Muscle layer of duodenum (tissue), 2 donors: ENCODE measurements around the gene AGRP.
A peak's percentile ranks its signal among the peaks of the same experiment; 100 is the strongest.

Experiments
- H3K27ac ChIP-seq: one replicate; pipeline ENCODE4 v1.7.0; 2013; ENCODE audit warnings: mild to moderate bottlenecking, low read length
- H3K27me3 ChIP-seq: one replicate; pipeline ENCODE4 v1.7.0; 2013; ENCODE audit warnings: low read depth, mild to moderate bottlenecking, control low read depth, low read length
- H3K36me3 ChIP-seq, 2 donors: one replicate each; pipeline ENCODE4 v1.7.0; 2013; ENCODE audit warnings: low read length in 2 of 2, control low read depth in 1 of 2, mild to moderate bottlenecking in 1 of 2; ENCODE audit not compliant: insufficient read depth in 2 of 2, control insufficient read depth in 1 of 2
- H3K4me1 ChIP-seq, 2 donors: one replicate each; pipeline ENCODE4 v1.7.0; 2013; ENCODE audit warnings: low read length in 2 of 2, mild to moderate bottlenecking in 2 of 2, control low read depth in 1 of 2, moderate library complexity in 1 of 2; ENCODE audit not compliant: insufficient read depth in 2 of 2, control insufficient read depth in 1 of 2
- H3K4me3 ChIP-seq, 2 donors: one replicate each; pipeline ENCODE4 v1.7.0; 2013; ENCODE audit warnings: low read length in 2 of 2, low read depth in 1 of 2, mild to moderate bottlenecking in 1 of 2
- H3K9me3 ChIP-seq, 2 donors: one replicate each; pipeline ENCODE4 v1.7.0; 2013; ENCODE audit warnings: low read length in 2 of 2, control low read depth in 1 of 2, mild to moderate bottlenecking in 1 of 2; ENCODE audit not compliant: control insufficient read depth in 1 of 2
- donor health status: healthy.

The AGRP gene

DNA sequence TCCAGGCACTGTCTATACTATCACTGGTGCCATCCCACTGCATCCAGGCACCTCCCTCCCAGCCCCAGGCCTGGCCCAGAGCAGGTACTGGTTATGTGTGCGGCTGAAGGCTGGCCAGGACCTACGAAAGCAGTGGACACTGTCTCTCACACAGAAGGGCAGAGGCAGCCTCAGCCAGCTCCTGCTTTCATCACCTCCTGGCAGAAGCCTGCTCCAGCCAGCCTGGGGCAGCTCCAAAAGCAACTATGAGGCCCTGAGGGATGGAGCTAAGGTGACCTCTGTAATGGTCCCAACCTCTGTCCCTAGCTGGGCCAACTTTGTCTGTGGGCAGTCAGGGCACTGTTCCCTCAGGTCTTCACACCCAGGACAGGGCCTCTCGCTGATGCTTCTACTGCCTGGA is 33.6 kb downstream of the AGRP start:
- Histone ChIP-seq H3K4me1 (peaks cover 35 to 54% of the 10 kb centered on the region in 2 donors), H3K36me3 (peaks cover 22 to 41% of the 10 kb centered on the region in 2 donors), H3K27me3 (no peaks in the 10 kb centered on the region), H3K9me3 (no peaks in the 10 kb centered on the region), H3K4me3 (no peak overlapping the region), H3K27ac (peak overlapping the region; percentile 54)

DNA sequence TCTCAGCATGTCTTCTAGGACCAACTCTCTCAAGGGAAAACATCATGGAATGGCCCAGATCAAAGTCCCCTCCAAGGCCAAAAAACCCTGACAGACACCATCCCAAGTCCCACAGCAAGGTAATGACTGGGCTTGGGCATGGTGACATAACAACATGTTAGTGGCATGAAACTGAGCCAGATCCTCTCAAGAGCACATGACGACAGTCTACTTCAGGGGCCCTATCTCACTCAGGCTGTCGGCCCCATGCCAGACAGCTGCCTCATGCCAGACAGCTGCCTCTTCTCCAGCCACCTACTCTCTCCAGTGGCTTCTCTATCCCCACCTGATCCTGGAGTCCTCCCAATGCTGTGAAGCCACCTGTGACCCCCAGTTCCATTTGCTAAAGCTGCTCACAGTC is 34.0 kb downstream of the AGRP start:
- peaks cover 35 to 56% of the 10 kb centered on the region in 2 donors for H3K4me1 ChIP-seq
- no peaks in the 10 kb centered on the region for H3K27me3 ChIP-seq
- H3K4me3 ChIP-seq, result no peak overlapping the region
- H3K9me3 ChIP-seq, result no peaks in the 10 kb centered on the region
- peaks cover 24 to 41% of the 10 kb centered on the region in 2 donors for H3K36me3 ChIP-seq
- H3K27ac ChIP-seq, result peak overlapping the region; percentile 54

DNA sequence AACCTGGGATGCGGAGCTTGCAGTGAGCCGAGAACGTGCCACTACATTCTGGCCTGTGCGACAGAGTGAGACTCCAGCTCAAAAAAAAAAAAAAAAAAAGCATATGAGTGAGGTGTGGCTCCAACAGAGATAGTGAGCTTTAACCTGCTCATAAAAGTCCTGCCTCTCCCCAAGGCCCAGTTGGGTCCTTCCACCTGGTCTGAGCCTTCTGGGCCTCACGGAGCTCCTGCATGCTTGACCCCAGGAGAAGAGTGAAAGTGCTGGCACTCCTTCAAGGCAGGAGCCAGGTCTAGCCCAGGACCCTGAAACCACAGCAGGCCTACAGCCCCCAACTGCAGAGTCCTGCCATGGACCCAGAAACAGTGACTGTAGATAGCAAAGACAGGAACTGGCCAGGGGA is 34.8 kb downstream of the AGRP start:
- Histone ChIP-seq H3K4me3 (no peak overlapping the region), H3K4me1 (peaks cover 35 to 64% of the 10 kb centered on the region in 2 donors), H3K27me3 (no peaks in the 10 kb centered on the region), H3K27ac (peak overlapping the region; percentile 54), H3K36me3 (peaks cover 24 to 47% of the 10 kb centered on the region in 2 donors), H3K9me3 (no peaks in the 10 kb centered on the region)

DNA sequence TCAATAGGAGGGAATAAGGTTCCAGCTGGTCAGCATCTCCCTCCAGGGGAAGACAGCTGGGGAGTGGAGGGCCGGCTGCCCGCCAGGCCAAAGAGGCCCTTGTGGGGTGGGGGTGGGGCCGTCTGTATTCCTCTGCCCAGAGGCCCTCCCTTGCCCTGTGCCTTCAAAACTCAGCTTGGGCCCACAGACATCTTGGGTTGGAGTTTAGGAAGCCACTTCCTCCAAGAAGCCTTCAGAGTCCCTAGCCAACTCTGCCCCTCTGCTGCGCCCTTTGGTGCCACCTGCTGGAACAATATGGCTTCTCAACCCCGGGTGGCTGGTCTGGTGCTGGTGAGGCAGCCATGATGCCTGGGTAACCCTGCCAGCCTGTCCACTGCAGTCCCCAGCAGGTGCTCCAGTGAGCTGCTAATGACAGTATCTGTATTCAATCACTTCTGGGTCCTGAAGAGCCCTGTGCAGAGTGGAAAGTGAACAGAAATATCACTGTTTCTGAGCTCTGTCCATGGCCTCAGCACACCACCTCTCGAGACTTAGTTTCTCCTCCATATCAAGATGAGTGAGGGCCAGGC is 35.8 kb downstream of the AGRP start:
- H3K4me3 ChIP-seq, result no peak overlapping the region
- peaks cover 26 to 44% of the 10 kb centered on the region in 2 donors for H3K36me3 ChIP-seq
- no peaks in the 10 kb centered on the region for H3K9me3 ChIP-seq
- no peaks in the 10 kb centered on the region for H3K27me3 ChIP-seq
- peaks cover 41 to 73% of the 10 kb centered on the region in 2 donors for H3K4me1 ChIP-seq
- no peak overlapping the region for H3K27ac ChIP-seq

DNA sequence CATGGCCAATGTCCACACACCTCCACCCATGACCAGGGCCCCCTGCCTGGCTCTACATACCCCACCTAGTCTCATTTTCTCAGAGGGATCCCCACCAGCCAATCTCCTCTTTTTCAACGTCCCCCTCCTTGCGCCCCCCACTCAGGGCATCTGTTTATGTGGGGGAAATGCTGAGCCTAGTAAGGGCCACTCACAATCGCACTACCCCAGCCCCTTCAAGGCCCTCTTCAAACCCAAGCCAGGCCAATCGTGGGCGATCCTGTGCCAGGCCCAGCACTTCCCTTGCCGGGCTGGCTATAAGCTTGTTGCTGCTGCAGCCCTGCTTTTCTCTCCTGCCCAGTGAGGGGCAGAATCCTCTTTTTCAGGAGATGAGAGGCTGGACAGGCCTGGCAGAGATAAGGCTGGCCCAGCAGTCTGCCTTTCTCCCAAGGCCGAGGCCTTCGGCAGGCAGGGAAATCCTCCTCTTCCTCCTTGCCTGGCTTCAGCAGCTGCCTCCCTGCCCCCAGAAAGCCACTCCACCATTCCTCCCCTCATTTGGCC is 36.3 kb downstream of the AGRP start:
- H3K4me1 ChIP-seq, result peaks cover 40 to 78% of the 10 kb centered on the region in 2 donors
- no peaks in the 10 kb centered on the region for H3K27me3 ChIP-seq
- no peak overlapping the region for H3K27ac ChIP-seq
- no peak overlapping the region for H3K4me3 ChIP-seq
- no peaks in the 10 kb centered on the region for H3K9me3 ChIP-seq
- H3K36me3 ChIP-seq, result peaks cover 26 to 39% of the 10 kb centered on the region in 2 donors

DNA sequence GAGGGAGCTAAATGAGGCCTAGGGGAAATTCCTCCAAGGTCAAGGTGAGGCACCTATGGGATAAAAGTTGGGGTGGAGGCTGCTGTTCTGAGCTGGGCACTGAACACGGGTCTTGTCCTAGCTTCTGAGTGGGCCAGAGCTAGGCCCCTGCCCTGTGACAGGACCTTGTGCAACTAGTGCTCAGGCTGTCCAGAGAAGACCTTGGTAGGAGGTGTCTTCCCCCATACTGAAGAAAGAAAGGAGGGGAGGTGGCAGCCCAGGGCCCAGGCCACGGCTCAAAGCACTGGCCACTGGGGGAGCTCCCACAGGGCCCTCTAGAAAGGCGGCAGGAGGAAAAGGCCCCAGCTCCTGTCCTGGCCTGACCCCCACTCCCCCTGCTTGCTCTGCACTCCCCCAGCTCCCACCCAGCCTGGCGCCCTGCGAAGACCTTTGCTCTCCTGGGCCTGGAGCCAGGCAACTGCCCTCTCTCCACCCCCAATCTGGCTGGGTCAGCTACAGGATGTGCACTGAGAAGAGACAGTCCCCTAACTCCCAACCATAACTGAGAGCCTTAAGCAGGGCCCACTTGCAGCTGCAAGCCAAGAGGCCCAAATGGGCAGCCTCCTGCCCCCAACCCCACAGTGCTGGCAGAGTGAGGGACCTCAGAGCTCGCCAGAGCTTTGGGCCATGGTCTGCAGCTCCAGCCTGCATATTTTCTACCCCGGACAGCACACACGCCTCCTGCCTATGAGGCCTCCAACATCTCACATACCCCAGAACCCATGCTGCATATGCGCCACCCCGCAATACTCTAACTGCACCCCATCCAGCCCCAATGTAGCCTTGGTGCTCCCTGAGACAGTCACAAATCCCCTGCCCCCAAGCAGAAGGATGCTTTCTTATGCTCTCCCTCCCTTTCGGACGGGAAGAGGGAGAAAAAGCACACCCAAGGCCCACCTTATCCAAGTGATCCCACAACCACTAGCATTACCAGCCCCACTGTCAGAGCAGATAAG is 37.1 kb downstream of the AGRP start:
- Histone ChIP-seq H3K9me3 (no peaks in the 10 kb centered on the region), H3K27ac (peak overlapping the region; percentile 20), H3K4me3 (no peak overlapping the region), H3K36me3 (peaks cover 21 to 36% of the 10 kb centered on the region in 2 donors), H3K27me3 (no peaks in the 10 kb centered on the region), H3K4me1 (peaks cover 39 to 83% of the 10 kb centered on the region in 2 donors)

DNA sequence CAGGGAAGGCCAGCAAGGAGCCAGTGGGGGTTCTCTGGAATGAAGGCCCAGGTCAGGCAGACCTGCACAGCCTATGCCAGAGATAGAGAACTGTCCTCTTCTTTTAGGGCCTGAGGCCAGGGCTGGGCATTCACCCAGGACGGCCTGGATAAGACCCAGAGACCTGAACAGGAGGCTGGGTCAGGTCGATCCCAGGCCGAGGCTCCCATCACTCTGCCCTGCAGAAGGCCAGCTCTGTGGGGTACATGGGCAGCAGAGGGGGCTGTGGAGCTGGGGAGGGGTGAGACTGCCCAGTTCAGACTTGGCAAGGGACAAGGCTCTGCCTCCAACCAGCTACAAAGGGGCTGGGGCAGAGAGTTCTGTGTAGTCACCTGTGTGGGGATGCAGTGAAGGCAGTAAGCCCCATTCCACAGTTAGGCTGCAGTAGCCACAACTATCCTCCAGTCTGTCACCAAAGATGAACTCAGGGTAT is 37.9 kb downstream of the AGRP start:
- peaks cover 25 to 36% of the 10 kb centered on the region in 2 donors for H3K36me3 ChIP-seq
- peaks cover 39 to 77% of the 10 kb centered on the region in 2 donors for H3K4me1 ChIP-seq
- H3K9me3 ChIP-seq, result no peaks in the 10 kb centered on the region
- no peaks in the 10 kb centered on the region for H3K27me3 ChIP-seq
- peak overlapping the region; percentile 20 for H3K27ac ChIP-seq
- H3K4me3 ChIP-seq, result no peak overlapping the region

DNA sequence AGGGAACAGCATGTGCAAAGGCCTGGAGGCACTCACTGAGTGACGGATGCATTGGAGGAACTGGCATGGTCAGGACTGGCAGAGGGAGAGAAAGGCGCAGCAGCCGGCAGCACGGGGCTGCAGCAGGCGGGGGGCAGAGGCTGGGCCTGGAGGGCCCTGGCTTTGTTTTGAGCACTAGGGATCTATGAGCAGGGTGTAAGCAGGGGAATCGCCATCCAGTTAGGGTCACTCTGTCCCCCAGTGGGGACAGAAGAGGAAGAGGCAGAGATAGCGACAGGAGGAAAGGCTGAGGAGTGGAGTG is 38.3 kb downstream of the AGRP start:
- Histone ChIP-seq H3K27me3 (no peaks in the 10 kb centered on the region), H3K36me3 (peaks cover 27 to 40% of the 10 kb centered on the region in 2 donors), H3K4me1 (peaks cover 39 to 77% of the 10 kb centered on the region in 2 donors), H3K9me3 (no peaks in the 10 kb centered on the region), H3K27ac (no peak overlapping the region), H3K4me3 (no peak overlapping the region)

DNA sequence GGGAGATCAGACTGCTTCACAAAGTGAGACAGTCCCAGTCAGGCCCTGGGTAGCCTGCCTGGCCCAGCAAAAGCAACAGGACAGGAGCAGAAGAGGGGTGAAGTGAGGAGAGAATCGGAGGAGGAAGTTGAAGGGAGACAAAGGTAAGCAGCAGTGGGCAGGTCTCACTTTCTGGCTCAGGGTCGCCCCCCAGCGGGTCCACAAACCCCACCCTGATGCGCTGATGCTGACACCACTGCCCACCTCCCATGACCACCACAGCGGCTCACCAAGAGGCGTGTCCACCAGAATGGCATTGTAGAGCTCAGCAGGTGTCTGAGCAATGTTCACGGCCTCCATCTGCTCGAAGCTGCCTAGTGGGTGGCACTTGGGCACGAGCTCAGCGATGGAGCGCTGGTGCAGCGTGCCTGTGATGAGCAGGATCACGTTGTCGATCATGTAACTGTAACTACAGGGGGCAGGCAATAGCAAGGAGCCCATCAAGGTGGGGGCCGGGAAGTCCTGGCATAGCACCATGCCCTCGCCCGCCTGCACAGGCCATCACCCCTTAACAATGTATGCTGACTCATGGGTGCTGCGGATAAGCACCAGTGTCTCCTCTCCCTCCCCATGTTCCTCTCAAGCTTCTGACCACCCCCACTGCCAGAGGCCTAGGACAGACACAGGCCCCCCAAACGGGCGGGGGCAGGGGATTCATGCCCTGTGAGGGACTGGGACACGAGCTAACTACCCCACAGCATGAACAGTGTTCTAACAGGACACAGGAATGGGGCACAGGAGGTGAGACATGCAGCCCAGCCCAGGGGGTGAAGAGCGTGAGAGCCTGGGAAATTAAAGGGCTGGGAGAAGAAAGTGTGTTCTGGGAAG is 38.9 kb downstream of the AGRP start:
- H3K27ac ChIP-seq, result no peak overlapping the region

DNA sequence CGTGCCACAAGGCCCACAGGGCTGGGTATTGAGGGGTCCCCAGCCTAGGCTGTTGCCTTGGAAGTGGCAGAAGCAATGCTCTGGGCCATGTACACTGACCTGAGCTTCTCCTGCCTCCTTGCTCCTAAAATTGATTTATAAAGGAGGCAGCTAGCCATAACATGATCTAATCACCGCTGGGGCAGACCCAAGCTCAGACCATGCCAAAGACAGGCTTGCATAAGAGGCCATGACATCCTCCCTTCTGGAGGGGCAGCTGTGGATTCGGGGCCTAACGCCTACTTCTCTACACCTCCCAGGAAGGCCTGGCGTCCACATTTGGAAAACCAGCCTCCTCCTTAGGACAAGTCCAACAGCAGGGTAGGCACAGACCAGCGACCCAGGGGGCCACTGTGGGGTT is 40.1 kb downstream of the AGRP start:
- no peak overlapping the region for H3K4me3 ChIP-seq
- no peaks in the 10 kb centered on the region for H3K27me3 ChIP-seq
- H3K9me3 ChIP-seq, result no peaks in the 10 kb centered on the region
- H3K27ac ChIP-seq, result no peak overlapping the region
- H3K4me1 ChIP-seq, result peaks cover 29 to 64% of the 10 kb centered on the region in 2 donors
- H3K36me3 ChIP-seq, result peaks cover 34 to 54% of the 10 kb centered on the region in 2 donors

More for the DNA sequence above, 38.9 kb downstream of the AGRP start:
- Histone ChIP-seq H3K4me1 (peaks cover 37 to 73% of the 10 kb centered on the region in 2 donors), H3K9me3 (no peaks in the 10 kb centered on the region), H3K36me3 (peaks cover 27 to 42% of the 10 kb centered on the region in 2 donors), H3K4me3 (no peak overlapping the region), H3K27me3 (no peaks in the 10 kb centered on the region)
